ENCODE measurements around the gene LTA4H.

- TF ChIP-seq CTCF (conservative IDR thresholded peaks at IDR 0.05; ENCODE audit: low read depth, low read length) (no peak), EZH2 (IDR thresholded peaks at IDR 0.05; ENCODE audit: borderline replicate concordance, low read depth, low read length, poor library complexity, severe bottlenecking) (no peak)
These were observed 61.0 kb downstream of the LTA4H start for GRCh38 chr12:95974358-95974757.

All from A673 (cell line).